GM23338 (cell line): ENCODE data around the gene KLK10.

Experiments
- EZH2 ChIP-seq: fragments of 200-600 bp; sonication (generic); IDR thresholded peaks from one replicate; pipeline ENCODE4 v1.8.0; 2017; ENCODE audit warnings: antibody characterized with exemption, mild to moderate bottlenecking, low read depth; ENCODE audit not compliant: unreplicated experiment
- TF ChIP-seq, protein P1 (sequence below), 2 experiments: fragments of 200-600 bp in 1 of 2; sonication (generic) in 1 of 2; conservative IDR thresholded peaks; 2 replicates each; pipeline versions ENCODE4 v1.5.1 to v1.6.1; 2016 to 2017; ENCODE audit warnings: antibody characterized with exemption in 2 of 2, low read depth in 2 of 2, mild to moderate bottlenecking in 2 of 2, moderate library complexity in 1 of 2

DNA sequence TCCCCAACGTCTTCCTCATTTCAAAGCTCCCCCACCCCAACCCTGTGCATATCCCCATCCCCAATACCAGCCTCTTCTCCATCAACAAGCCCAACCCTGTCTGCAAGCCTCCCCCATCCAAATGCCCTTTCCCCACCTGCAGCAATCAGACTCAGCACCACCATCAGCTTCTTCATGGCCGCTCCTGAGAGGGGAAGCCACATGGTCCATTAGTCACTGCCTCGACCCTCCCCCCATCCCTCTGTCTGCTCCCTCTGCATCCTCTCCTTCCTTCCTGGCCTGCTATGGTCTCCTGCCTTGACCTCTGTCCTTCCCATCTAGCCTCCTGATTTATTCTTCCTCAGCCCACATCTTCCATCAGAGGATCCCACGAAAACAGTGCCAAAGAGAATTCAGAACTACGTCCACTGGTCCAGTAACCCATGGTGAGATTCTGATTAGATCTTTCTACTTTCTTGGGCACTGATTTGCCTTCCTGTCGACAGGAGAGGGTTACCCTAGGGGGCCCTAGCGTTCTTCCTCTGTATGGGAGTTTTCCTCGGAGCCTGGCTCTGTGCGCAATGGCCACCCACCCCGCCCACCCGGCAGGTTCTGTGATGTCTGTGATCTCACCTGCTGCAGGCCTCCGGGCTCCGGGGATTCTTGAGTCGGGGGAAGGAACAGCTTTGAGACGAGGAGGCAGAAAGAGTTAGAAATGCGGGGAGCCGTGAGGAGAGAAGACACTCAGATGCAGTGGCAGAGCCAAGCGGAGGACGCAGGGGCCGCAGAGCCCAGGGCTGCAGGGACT is 51.4 kb downstream of the KLK10 start:
- TF ChIP-seq, protein P1, sequence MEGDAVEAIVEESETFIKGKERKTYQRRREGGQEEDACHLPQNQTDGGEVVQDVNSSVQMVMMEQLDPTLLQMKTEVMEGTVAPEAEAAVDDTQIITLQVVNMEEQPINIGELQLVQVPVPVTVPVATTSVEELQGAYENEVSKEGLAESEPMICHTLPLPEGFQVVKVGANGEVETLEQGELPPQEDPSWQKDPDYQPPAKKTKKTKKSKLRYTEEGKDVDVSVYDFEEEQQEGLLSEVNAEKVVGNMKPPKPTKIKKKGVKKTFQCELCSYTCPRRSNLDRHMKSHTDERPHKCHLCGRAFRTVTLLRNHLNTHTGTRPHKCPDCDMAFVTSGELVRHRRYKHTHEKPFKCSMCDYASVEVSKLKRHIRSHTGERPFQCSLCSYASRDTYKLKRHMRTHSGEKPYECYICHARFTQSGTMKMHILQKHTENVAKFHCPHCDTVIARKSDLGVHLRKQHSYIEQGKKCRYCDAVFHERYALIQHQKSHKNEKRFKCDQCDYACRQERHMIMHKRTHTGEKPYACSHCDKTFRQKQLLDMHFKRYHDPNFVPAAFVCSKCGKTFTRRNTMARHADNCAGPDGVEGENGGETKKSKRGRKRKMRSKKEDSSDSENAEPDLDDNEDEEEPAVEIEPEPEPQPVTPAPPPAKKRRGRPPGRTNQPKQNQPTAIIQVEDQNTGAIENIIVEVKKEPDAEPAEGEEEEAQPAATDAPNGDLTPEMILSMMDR (conservative IDR thresholded peaks at IDR 0.05; ENCODE audit: low read depth in 2 of 2): peak in 1 of 2 experiments; percentile 47; a peak in 2 of 4 replicates
- no peak for TF ChIP-seq EZH2
